ENCODE measurements around the gene ARRDC1.

GRCh38 chr9:137630679-137631078 lies 25.2 kb downstream of the ARRDC1 start:
- no peak for TF ChIP-seq CTCF (IDR thresholded peaks at IDR 0.05)
- TF ChIP-seq POLR2A (IDR thresholded peaks at IDR 0.05): no peak
